ENCODE data around the gene LIPK. TPM values are rescaled to one million over a fixed set of nuclear protein-coding genes. Genes with fewer than 3 reads are reported as not detected.
"Not testable (repeated sequence)": the region's sequence is repeated elsewhere in the genome, so short reads cannot be mapped to it uniquely, and the experiment has no call there.

LIPK gene
- total RNA-seq, 4 donors from 2014 or later: not detected

GRCh38 chr10:88731296-88731695 is 25.2 kb downstream of the LIPK start:
- WGBS, 2 donors: 79 to 83% methylated on average over 6 of the region's 6 CpGs
- H3K36me3 ChIP-seq: no peaks in the 10 kb centered on the region

DNA sequence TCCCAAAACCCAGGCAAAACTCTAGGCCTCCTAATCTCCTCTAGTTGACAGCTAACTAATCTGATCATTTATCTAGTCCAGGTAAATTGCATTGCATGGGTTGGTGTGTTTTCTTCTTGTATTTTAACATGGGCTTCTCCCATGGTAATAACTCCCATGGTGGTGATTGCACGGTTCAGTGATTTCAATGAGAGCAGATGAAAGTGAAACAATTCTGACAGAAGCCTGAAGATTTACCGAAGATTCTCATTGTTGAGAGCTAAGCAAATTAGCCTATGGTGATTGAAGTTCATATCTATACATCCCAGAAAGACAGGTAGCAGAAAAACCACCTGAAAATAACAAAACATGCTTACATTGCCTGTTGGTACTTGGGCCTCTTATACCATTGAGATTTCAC is 27.2 kb downstream of the LIPK start:
- H3K27ac ChIP-seq: no peak overlapping the region
- peaks cover 3 to 5% of the 10 kb centered on the region in 2 donors for H3K4me1 ChIP-seq
- 58 to 74% methylated on average over 2 of the region's 2 CpGs for WGBS, 2 donors
- H3K36me3 ChIP-seq: no peaks in the 10 kb centered on the region
- H3K4me3 ChIP-seq (replicated peaks in 1 of 3): no peak overlapping the region
- DNase-seq: no peak
- TF ChIP-seq CTCF (IDR thresholded peaks at IDR 0.05) (no peak), POLR2A (IDR thresholded peaks at IDR 0.05) (no peak)
- intact Hi-C loops (cut with DNase I): no loop called here
- H3K9me3 ChIP-seq: no peaks in the 10 kb centered on the region
- no peaks in the 10 kb centered on the region for H3K27me3 ChIP-seq

More at GRCh38 chr10:88731296-88731695, 25.2 kb downstream of the LIPK start:
- Histone ChIP-seq H3K9me3 (no peaks in the 10 kb centered on the region), H3K27ac (no peak overlapping the region), H3K4me3 (replicated peaks in 1 of 3) (no peak overlapping the region), H3K27me3 (no peaks in the 10 kb centered on the region), H3K4me1 (peaks cover 3 to 5% of the 10 kb centered on the region in 2 donors)
- intact Hi-C loops (cut with DNase I): no loop called here
- peak in 1 of 2 donors; percentile 33 for DNase-seq
- TF ChIP-seq POLR2A (IDR thresholded peaks at IDR 0.05) (no peak), CTCF (IDR thresholded peaks at IDR 0.05) (no peak)

- no peak for DNase-seq
- TF ChIP-seq POLR2A (IDR thresholded peaks at IDR 0.05) (no peak), CTCF (IDR thresholded peaks at IDR 0.05) (no peak)
- H3K27me3 ChIP-seq: no peaks in the 10 kb centered on the region
- WGBS, 2 donors: 73 to 80% methylated on average over 1 of the region's 1 CpG
- H3K36me3 ChIP-seq: no peaks in the 10 kb centered on the region
- peaks cover 0 to 3% of the 10 kb centered on the region in 2 donors for H3K4me1 ChIP-seq
- no peak overlapping the region for H3K27ac ChIP-seq
- intact Hi-C loops (cut with DNase I): no loop called here
- no peaks in the 10 kb centered on the region for H3K9me3 ChIP-seq
- H3K4me3 ChIP-seq (replicated peaks in 1 of 3): no peak overlapping the region
Observed at GRCh38 chr10:88735661-88736060, 29.6 kb downstream of the LIPK start.

GRCh38 chr10:88741921-88742320 is 35.9 kb downstream of the LIPK start:
- H3K27me3 ChIP-seq; H3K36me3 ChIP-seq; H3K4me1 ChIP-seq; H3K27ac ChIP-seq; intact Hi-C loops (cut with DNase I); DNase-seq; H3K4me3 ChIP-seq (replicated peaks in 1 of 3); H3K9me3 ChIP-seq: not testable (repeated sequence)
- WGBS, 2 donors: 58 to 61% methylated on average over 5 of the region's 5 CpGs

DNA sequence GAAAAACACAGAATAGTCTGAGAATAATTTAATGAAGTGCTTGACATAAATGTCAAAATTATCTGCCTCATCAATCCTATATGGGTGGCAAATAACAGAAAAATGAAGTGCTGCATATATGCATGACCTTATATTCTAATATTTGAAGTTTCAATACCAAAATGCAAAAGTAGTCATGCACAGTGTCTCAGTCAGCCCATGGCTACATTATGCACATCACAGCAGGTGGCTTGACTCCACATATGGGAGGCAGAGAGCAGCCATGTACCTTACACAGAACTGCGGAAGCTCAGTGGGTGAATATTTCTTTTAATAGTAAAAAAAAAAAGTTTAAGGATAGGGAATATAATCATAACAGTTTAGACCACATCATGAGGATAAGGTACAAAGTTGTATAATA is 36.4 kb downstream of the LIPK start:
- Histone ChIP-seq H3K4me1 (no peaks in the 10 kb centered on the region), H3K27me3 (no peaks in the 10 kb centered on the region), H3K4me3 (replicated peaks in 1 of 3) (no peak overlapping the region), H3K27ac (no peak overlapping the region), H3K36me3 (no peaks in the 10 kb centered on the region), H3K9me3 (no peaks in the 10 kb centered on the region)
- WGBS, 2 donors: 94 to 100% methylated on average over 1 of the region's 1 CpG
- DNase-seq: no peak
- intact Hi-C loops (cut with DNase I): no loop called here
- TF ChIP-seq POLR2A (IDR thresholded peaks at IDR 0.05): no peak
- TF ChIP-seq CTCF (IDR thresholded peaks at IDR 0.05): no peak

DNA sequence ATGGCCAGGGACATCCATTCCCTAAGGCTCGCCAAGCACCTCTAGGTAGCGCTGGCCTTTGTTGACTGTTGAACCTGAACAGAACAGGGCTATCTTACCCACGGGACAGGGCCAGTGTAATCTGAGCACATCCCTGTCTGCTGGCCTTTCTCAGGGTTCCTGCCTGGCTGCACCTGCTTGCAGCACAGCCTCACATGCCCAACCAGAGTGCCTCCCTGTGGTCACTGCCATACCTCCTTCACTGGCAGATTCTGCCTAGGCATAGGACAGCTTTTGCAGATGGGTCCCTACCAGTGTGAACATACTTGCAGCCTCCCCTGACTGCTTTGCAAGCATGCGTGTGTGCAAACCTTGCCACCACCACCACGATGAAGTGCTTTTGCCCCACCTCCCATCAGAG is 38.0 kb downstream of the LIPK start:
- intact Hi-C loops (cut with DNase I): no loop called here
- TF ChIP-seq POLR2A (IDR thresholded peaks at IDR 0.05) (no peak), CTCF (IDR thresholded peaks at IDR 0.05) (no peak)
- no peak overlapping the region for H3K4me3 ChIP-seq (replicated peaks in 1 of 3)
- no peak overlapping the region for H3K27ac ChIP-seq
- H3K4me1 ChIP-seq: no peaks in the 10 kb centered on the region
- WGBS, 2 donors: 59 to 70% methylated on average over 5 of the region's 5 CpGs
- H3K27me3 ChIP-seq: no peaks in the 10 kb centered on the region
- DNase-seq: no peak
- H3K36me3 ChIP-seq: no peaks in the 10 kb centered on the region
- no peaks in the 10 kb centered on the region for H3K9me3 ChIP-seq

All from thyroid gland (tissue), 4 donors.